ENCODE results near the gene ZFAND3.

ZFAND3 gene

GRCh38 chr6:38142178-38142902, 322.8 kb downstream of the ZFAND3 start:
- DNase-seq, result no peak

GRCh38 chr6:38143191-38144150, 323.9 kb downstream of the ZFAND3 start:
- DNase-seq, result no peak

- no peak for DNase-seq
Observed at GRCh38 chr6:38144365-38144945, 324.9 kb downstream of the ZFAND3 start.

- DNase-seq, result no peak
Observed at GRCh38 chr6:38146021-38146733, 326.6 kb downstream of the ZFAND3 start.

GRCh38 chr6:38146734-38147027, 327.2 kb downstream of the ZFAND3 start:
- DNase-seq, result no peak

- no peak for DNase-seq
Observed at GRCh38 chr6:38148606-38149005, 329.1 kb downstream of the ZFAND3 start.

- DNase-seq, result no peak
Observed at GRCh38 chr6:38149531-38149930, 330.0 kb downstream of the ZFAND3 start.

GRCh38 chr6:38150021-38150420, 330.5 kb downstream of the ZFAND3 start:
- no peak for DNase-seq

GRCh38 chr6:38150681-38151296, 331.3 kb downstream of the ZFAND3 start:
- no peak for DNase-seq

GRCh38 chr6:38151580-38152500, 332.3 kb downstream of the ZFAND3 start:
- DNase-seq, result no peak

- DNase-seq, result no peak
Observed at GRCh38 chr6:38152620-38153019, 333.1 kb downstream of the ZFAND3 start.

- no peak for DNase-seq
Observed at GRCh38 chr6:38153076-38153797, 333.7 kb downstream of the ZFAND3 start.

- no peak for DNase-seq
Observed at GRCh38 chr6:38153798-38154345, 334.3 kb downstream of the ZFAND3 start.

GRCh38 chr6:38154731-38155130, 335.2 kb downstream of the ZFAND3 start:
- no peak for DNase-seq

GRCh38 chr6:38155144-38155543, 335.6 kb downstream of the ZFAND3 start:
- no peak for DNase-seq

GRCh38 chr6:38155621-38156204, 336.2 kb downstream of the ZFAND3 start:
- no peak for DNase-seq

- DNase-seq, result no peak
Observed at GRCh38 chr6:38156818-38157565, 337.5 kb downstream of the ZFAND3 start.

GRCh38 chr6:38157905-38158304, 338.4 kb downstream of the ZFAND3 start:
- DNase-seq, result no peak

GRCh38 chr6:38158762-38159350, 339.3 kb downstream of the ZFAND3 start:
- DNase-seq, result no peak

All from CD4-positive, alpha-beta T cell treated with Interleukin-12 subunit alpha and Interleukin-12 subunit beta, for 1 hour (primary cell).